VCaP (cell line): ENCODE measurements around the gene NUP210L.
A peak's percentile ranks its signal among the peaks of the same experiment; 100 is the strongest.

Source experiments
- H3K27ac ChIP-seq: fragments of 450-650 bp; 2 replicates; pipeline ENCODE4 v1.5.1; 2017
- TF ChIP-seq, protein P1 (sequence below): fragments of 450-650 bp; conservative IDR thresholded peaks from 2 replicates; pipeline ENCODE4 v1.5.1; 2017; ENCODE audit warnings: mild to moderate bottlenecking, moderate library complexity

NUP210L gene

DNA sequence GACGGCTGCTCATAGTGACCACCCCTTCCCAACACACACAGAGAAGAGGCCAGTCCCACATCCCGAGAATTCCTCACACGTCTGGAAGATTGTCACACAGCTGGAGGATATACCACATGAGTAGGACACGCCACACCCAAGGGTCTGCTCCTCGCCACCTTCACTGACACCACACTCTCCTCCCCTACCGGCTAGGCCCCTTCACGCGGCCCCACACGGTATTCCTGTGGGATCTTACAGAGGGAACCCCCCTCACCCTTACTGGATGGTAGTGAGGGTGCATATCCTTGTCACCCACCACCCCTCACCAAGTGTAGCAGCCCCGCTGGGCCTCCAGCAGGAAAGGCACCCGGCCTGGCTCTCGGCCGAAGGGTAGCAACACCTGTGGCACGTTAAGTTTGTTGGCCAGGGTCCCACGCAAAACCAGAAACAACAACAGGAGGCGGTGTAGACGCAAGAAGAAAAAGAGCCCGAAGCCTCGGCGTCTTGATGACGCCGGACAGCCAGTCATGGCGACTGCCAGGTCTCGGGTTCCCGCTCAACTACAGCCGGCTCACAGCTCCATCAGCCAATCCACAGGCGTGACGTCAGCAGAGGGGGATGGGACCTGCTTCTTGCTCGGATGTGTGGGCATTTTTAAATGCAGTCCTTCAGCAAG, at the start of gene NUP210L:
TSS of gene NUP210L (minus strand) at position 540 of the 658 bp plus-strand sequence.
- H3K27ac ChIP-seq: peak within 1 kb of the TSS; percentile 70
- TF ChIP-seq, protein P1, sequence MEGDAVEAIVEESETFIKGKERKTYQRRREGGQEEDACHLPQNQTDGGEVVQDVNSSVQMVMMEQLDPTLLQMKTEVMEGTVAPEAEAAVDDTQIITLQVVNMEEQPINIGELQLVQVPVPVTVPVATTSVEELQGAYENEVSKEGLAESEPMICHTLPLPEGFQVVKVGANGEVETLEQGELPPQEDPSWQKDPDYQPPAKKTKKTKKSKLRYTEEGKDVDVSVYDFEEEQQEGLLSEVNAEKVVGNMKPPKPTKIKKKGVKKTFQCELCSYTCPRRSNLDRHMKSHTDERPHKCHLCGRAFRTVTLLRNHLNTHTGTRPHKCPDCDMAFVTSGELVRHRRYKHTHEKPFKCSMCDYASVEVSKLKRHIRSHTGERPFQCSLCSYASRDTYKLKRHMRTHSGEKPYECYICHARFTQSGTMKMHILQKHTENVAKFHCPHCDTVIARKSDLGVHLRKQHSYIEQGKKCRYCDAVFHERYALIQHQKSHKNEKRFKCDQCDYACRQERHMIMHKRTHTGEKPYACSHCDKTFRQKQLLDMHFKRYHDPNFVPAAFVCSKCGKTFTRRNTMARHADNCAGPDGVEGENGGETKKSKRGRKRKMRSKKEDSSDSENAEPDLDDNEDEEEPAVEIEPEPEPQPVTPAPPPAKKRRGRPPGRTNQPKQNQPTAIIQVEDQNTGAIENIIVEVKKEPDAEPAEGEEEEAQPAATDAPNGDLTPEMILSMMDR: no peak

GRCh38 chr1:154199563-154199879, 44.6 kb upstream of the NUP210L start:
- H3K27ac ChIP-seq: peak overlapping the region; percentile 60
- TF ChIP-seq, protein P1: peak; percentile 46; the same call in 1 of the 2 replicates

DNA sequence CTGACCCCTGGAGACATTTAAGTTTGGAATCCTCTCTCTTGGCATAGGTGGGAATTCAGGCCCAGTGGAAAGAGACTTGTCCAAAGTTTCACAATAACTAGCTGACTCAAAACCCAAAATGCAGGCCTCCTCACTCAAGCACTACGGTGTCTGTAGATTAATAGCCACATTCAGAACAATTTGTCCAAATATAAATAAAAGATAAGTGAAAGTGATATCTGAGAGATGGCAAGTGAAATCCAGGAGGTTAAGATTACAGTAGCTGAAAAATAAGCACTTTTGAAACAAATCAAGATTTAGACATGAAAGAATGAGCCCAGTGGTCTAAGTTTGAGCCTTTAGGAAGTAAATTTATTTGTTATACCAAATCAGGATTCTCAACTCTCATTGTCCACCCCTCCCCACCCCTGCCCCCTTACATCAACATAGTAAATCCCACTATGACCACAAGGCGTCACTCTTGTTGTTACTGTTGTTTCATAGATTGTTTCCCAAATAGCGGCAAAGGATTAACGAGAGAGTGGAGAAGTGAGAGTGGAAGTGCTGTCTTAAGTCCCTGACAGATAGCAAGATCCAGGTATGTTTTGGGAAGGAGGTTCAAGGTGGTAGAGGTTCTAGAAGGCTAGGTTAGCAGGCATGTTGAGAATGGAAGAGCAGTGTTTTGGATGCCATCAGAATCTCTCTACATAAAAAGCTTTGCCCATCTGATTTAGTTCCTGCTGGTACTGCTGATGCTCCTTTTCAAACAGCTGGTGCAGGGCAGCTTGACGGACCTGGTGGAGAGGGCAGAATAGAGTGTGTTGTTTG, 44.1 kb upstream of the NUP210L start:
- H3K27ac ChIP-seq: peak overlapping the region; percentile 60
- TF ChIP-seq, protein P1: peak; percentile 71

DNA sequence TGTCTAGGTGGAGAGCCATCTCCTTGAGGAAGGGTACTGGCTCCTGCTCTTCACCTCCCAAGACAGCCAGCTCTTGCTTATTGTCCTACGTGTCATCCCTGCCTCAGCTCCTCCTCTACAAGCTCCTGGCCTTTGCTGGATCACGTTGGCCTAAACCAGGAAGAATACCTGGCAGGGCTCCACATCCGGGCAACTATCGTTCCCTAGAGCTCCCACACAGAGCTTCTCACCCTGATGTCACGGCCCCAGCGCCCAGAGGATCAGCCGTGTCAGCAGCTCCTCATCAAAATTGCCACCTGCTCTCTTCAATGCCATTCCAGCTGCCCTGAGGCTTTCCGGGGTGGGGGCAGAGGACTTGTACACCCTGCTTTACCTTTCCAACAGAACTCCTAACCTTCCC, 38.9 kb upstream of the NUP210L start:
- TF ChIP-seq, protein P1: no peak
- H3K27ac ChIP-seq: peak overlapping the region; percentile 9; the same call in 1 of the 2 replicates

DNA sequence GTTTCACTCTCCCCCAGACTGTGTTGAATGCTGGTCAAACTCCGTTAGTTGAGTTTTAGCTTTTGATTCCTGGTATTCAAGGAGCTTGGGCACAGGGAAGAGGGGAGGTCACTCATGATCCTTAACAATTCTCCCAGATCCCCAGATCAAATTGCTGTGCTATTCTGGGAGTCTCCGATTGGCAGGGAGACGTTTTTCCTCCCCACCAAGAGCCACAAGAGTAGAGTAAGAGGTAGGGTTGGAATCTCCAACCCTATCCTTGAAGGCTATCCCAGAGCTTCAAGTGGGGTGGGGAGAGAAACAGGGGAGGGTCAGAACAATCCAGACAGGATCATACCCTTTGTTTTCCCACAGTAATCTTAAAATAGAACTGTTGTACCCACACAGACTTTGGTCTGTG, 37.6 kb upstream of the NUP210L start:
- TF ChIP-seq, protein P1: no peak
- no peak overlapping the region for H3K27ac ChIP-seq

DNA sequence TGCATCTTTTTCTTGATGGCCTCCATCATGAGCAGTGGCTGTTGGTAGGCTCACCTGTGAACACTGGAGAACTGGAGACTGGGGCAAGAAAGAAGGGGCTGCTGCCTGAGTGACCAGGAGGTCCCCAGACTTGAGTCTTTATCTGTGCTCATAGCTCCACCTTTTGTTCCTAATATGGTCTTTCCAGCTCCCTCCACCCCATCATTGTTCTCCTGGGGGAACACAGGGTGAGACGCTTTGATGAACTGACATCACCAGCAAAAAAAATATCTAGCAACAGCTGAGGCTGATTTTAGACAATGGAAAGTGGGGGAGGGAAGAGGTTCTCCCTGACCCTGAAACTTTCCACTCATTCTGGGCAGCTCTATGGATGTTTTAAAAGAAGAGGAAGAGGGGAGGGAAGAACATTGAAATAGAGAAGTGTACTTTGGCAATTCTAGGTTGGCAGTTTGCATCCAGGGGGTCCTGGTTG, 37.2 kb upstream of the NUP210L start, which contains the start of gene TPM3:
TSS of gene TPM3 (minus strand) at position 111 of the 472 bp plus-strand sequence. CDS start at position 29, 82 bp downstream.
- TF ChIP-seq, protein P1: no peak
- peak within 1 kb of the TSS; percentile 11; the same call in 1 of the 2 replicates for H3K27ac ChIP-seq

DNA sequence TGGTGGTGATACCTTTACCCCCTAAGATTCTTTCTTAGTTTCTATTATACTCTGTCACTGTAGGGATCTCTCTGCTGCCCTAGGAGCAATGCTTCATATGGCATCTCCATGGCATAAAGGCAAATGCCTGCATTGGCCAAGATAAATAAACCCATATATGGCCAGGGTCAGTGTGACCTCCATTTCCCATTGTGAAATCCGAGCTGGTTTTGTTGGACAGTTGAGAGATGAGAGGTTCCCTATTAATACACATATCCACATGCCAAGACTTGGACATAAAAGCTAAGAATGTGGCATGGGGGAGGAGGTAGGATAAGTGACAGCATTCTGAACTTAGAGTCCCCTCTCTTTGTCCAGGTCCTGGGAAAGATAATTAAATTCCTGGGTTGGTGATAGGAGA, 35.7 kb upstream of the NUP210L start:
- TF ChIP-seq, protein P1: no peak
- H3K27ac ChIP-seq: peak overlapping the region; percentile 11; the same call in 1 of the 2 replicates
